Loucy (cell line): ENCODE data around the gene DGKI.

ENCODE experiments used
- H2AFZ ChIP-seq: fragments of 200-600 bp; sonication (generic); 2 replicates; pipeline ENCODE4 v1.6.0; 2016; ENCODE audit warnings: antibody characterized with exemption, mild to moderate bottlenecking, low read length, moderate library complexity
- H3F3A ChIP-seq: fragments of 200-600 bp; 2 replicates; pipeline ENCODE4 v1.6.0; 2016; ENCODE audit warnings: antibody characterized with exemption, low read depth, mild to moderate bottlenecking
- H3K27me3 ChIP-seq: fragments of 200-600 bp; sonication (generic); 2 replicates; pipeline ENCODE4 v1.6.1; 2014; ENCODE audit warnings: low read length, mild to moderate bottlenecking; ENCODE audit not compliant: insufficient read depth, poor library complexity, severe bottlenecking
- H3K36me3 ChIP-seq: fragments of 200-600 bp; sonication (generic); 2 replicates; pipeline ENCODE4 v1.6.1; 2016; ENCODE audit warnings: low read length; ENCODE audit not compliant: insufficient read depth
- H3K4me1 ChIP-seq: fragments of 200-600 bp; sonication (generic); 2 replicates; pipeline ENCODE4 v1.5.1; 2014; ENCODE audit warnings: low read length, mild to moderate bottlenecking; ENCODE audit not compliant: insufficient read depth, poor library complexity, severe bottlenecking
- H3K4me2 ChIP-seq: fragments of 200-600 bp; sonication (generic); 2 replicates; pipeline ENCODE4 v1.6.0; 2014; ENCODE audit warnings: antibody characterized with exemption, low read length, low read depth, mild to moderate bottlenecking; ENCODE audit not compliant: poor library complexity, severe bottlenecking
- H3K4me3 ChIP-seq: fragments of 200-600 bp; sonication (generic); 2 replicates; pipeline ENCODE4 v1.5.1; 2014; ENCODE audit warnings: low read length, mild to moderate bottlenecking, mixed read lengths; ENCODE audit not compliant: poor library complexity, severe bottlenecking
- H3K79me2 ChIP-seq: fragments of 200-600 bp; sonication (generic); 2 replicates; pipeline ENCODE4 v1.6.1; 2014; ENCODE audit warnings: low read length; ENCODE audit not compliant: insufficient read depth
- H3K9ac ChIP-seq: fragments of 200-600 bp; sonication (generic); 2 replicates; pipeline ENCODE4 v1.6.0; 2014; ENCODE audit warnings: mild to moderate bottlenecking, low read depth, low read length, moderate library complexity; ENCODE audit not compliant: poor library complexity, severe bottlenecking
- H3K9me2 ChIP-seq: fragments of 200-600 bp; sonication (generic); replicated peaks from 2 replicates; pipeline ENCODE4 v1.6.1; 2016; ENCODE audit warnings: low read depth, low read length, mixed read lengths
- H3K9me3 ChIP-seq: fragments of 200-600 bp; sonication (generic); 2 replicates; pipeline ENCODE4 v1.6.1; 2014; ENCODE audit warnings: mild to moderate bottlenecking, antibody characterized with exemption, low read length, low read depth; ENCODE audit not compliant: insufficient read depth
- H4K20me1 ChIP-seq: fragments of 200-600 bp; sonication (generic); 2 replicates; pipeline ENCODE4 v1.6.0; 2014; ENCODE audit warnings: antibody characterized with exemption, low read length, mild to moderate bottlenecking; ENCODE audit not compliant: insufficient read depth, poor library complexity, severe bottlenecking
- EZH2phosphoT487 ChIP-seq: fragments of 200-600 bp; IDR thresholded peaks from 2 replicates; pipeline ENCODE4 v1.6.1; 2018; ENCODE audit warnings: antibody characterized with exemption, mild to moderate bottlenecking, moderate library complexity, borderline replicate concordance
- TF ChIP-seq, protein P1 (sequence below): fragments of 200-600 bp; sonication (generic); conservative IDR thresholded peaks from 2 replicates; pipeline ENCODE4 v1.5.1; 2014; ENCODE audit warnings: mild to moderate bottlenecking, antibody characterized with exemption, low read length

The DGKI gene

DNA sequence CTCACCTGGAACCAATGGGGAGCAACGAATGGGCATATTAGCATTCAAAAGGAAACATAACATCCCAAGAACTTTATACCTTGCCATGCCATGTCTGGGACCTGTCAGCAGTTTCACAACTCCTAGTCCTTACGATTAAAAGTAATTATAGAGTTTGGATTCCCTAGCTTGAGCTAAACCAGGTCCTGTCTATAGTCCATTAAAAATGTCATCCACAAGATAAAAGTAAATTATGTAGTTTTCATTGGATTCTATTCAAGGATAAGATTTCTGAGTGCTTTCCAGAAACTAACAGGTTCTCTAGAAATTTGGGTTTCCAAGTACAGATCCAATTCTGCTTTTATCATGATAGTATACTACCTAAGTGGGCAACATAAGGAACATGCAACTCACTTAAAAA is 339.7 kb downstream of the DGKI start:
- Histone ChIP-seq H3K4me2 (no peak overlapping the region), H3K79me2 (no peaks in the 10 kb centered on the region), H3K4me1 (no peaks in the 10 kb centered on the region), H3K4me3 (no peak overlapping the region), H2AFZ (no peak overlapping the region), H3K36me3 (no peaks in the 10 kb centered on the region), H3K27me3 (no peaks in the 10 kb centered on the region), H4K20me1 (no peaks in the 10 kb centered on the region), H3K9me2 (no peaks in the 10 kb centered on the region), H3F3A (no peaks in the 10 kb centered on the region), H3K9me3 (no peaks in the 10 kb centered on the region), H3K9ac (no peak overlapping the region)
- TF ChIP-seq EZH2phosphoT487: no peak
- TF ChIP-seq, protein P1, sequence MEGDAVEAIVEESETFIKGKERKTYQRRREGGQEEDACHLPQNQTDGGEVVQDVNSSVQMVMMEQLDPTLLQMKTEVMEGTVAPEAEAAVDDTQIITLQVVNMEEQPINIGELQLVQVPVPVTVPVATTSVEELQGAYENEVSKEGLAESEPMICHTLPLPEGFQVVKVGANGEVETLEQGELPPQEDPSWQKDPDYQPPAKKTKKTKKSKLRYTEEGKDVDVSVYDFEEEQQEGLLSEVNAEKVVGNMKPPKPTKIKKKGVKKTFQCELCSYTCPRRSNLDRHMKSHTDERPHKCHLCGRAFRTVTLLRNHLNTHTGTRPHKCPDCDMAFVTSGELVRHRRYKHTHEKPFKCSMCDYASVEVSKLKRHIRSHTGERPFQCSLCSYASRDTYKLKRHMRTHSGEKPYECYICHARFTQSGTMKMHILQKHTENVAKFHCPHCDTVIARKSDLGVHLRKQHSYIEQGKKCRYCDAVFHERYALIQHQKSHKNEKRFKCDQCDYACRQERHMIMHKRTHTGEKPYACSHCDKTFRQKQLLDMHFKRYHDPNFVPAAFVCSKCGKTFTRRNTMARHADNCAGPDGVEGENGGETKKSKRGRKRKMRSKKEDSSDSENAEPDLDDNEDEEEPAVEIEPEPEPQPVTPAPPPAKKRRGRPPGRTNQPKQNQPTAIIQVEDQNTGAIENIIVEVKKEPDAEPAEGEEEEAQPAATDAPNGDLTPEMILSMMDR: no peak

DNA sequence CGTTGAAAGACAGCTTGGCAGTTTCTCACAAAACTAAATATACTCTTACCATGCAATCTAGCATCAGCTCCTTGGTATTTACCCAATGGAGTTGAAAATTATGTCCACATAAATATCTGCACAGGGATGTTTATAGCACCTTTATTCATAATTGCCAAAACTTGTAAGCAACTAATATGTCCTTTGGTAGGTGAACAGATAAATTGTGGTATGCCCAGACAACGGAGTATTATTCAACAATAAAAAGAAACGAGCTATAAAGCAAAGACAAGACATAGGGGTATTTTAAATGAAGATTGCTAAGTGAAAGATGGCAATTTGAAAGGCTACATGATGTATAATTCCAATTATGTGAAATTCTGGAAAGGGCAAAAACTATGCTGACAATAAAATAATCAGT is 340.7 kb downstream of the DGKI start:
- no peaks in the 10 kb centered on the region for H3K9me3 ChIP-seq
- no peaks in the 10 kb centered on the region for H3K79me2 ChIP-seq
- no peak overlapping the region for H3K4me3 ChIP-seq
- no peak overlapping the region for H3K4me2 ChIP-seq
- H2AFZ ChIP-seq: no peak overlapping the region
- TF ChIP-seq, protein P1: no peak
- no peak for TF ChIP-seq EZH2phosphoT487
- H3K36me3 ChIP-seq: no peaks in the 10 kb centered on the region
- no peaks in the 10 kb centered on the region for H3K27me3 ChIP-seq
- H3F3A ChIP-seq: no peaks in the 10 kb centered on the region
- H3K9ac ChIP-seq: no peak overlapping the region
- no peaks in the 10 kb centered on the region for H3K9me2 ChIP-seq
- no peaks in the 10 kb centered on the region for H3K4me1 ChIP-seq
- no peaks in the 10 kb centered on the region for H4K20me1 ChIP-seq

DNA sequence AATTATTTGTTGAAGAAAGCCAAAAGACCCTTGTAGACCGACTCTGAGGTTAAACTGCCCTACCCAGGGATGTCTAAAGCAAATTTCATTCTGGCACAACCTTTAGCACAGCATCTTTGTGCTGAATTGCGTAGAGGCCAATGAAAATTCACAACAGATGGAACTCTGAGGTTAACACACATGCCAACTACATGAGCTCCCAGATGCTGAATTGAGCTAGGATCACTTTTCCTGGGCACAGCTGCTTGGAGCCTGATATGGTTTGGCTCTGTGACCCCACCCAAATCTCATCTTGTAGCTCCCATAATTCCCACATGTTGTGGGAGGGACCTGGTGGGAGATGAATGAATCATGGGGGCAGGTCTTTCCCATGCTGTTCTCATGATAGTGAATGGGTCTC is 345.2 kb downstream of the DGKI start:
- no peaks in the 10 kb centered on the region for H3K27me3 ChIP-seq

More for the DNA sequence above, 345.2 kb downstream of the DGKI start:
- Histone ChIP-seq H3K4me1 (no peaks in the 10 kb centered on the region), H3K4me2 (no peak overlapping the region), H2AFZ (no peak overlapping the region), H3K4me3 (no peak overlapping the region), H3K9me2 (no peaks in the 10 kb centered on the region), H3K79me2 (no peaks in the 10 kb centered on the region), H3F3A (no peaks in the 10 kb centered on the region), H4K20me1 (no peaks in the 10 kb centered on the region), H3K36me3 (no peaks in the 10 kb centered on the region), H3K9me3 (no peaks in the 10 kb centered on the region), H3K9ac (no peak overlapping the region)
- TF ChIP-seq EZH2phosphoT487: no peak
- TF ChIP-seq, protein P1: no peak
